ENCODE data around the gene ARHGEF3. TPM values are rescaled to one million over a fixed set of nuclear protein-coding genes. Genes with fewer than 3 reads are reported as not detected.

The ARHGEF3 gene
- total and polyA plus RNA-seq, 2 donors (not counting 3 experiments of a cell fraction or from before 2014, with no cell fraction given), result 6.7 to 16.3 TPM

GRCh38 chr3:56789076-56789475 is 12.7 kb downstream of the ARHGEF3 start:
- H3K4me3 ChIP-seq (replicated peaks in 1 of 3; ENCODE audit: insufficient read depth in 1 of 3, low read depth in 1 of 3, low read length in 3 of 3), result no peak overlapping the region
- no peaks in the 10 kb centered on the region for H3K9me3 ChIP-seq (replicated peaks; ENCODE audit: control insufficient read depth, insufficient read depth, low read length)
- ChIA-PET CTCF (interaction anchor here (1.2 to 3.2 kb wide), 3 partner anchors 11 to 34 kb away, joined by 3 to 61 read pairs (median 3); partner anchors contain the start of gene ARHGEF3), POLR2A (no interaction called here)
- H3K79me2 ChIP-seq (ENCODE audit: control insufficient read depth, insufficient read depth, low read length), result no peaks in the 10 kb centered on the region
- H3K27me3 ChIP-seq (ENCODE audit: control insufficient read depth in 2 of 2, insufficient read depth in 2 of 2, low read length in 2 of 2), result no peaks in the 10 kb centered on the region
- intact Hi-C loops (cut with micrococcal nuclease), result no loop called here
- no peak for FAIRE-seq
- H4K20me1 ChIP-seq (replicated peaks; ENCODE audit: control insufficient read depth, extremely low read depth, insufficient read depth, low read length), result no peaks in the 10 kb centered on the region
- no TSS peak for BruUV-seq (replicated peaks)
- H2AFZ ChIP-seq (ENCODE audit: low read depth, low read length), result no peak overlapping the region
- TF ChIP-seq POLR2A (IDR thresholded peaks at IDR 0.05; ENCODE audit: low read depth, low read length) (no peak), JUN (IDR thresholded peaks at IDR 0.05; ENCODE audit: borderline replicate concordance, insufficient read depth, insufficient read length, low read depth) (no peak)
- H3K27ac ChIP-seq (ENCODE audit: insufficient read depth, low read depth, low read length), result no peak overlapping the region
- no peaks in the 10 kb centered on the region for H3K9me1 ChIP-seq (replicated peaks; ENCODE audit: control insufficient read depth, extremely low read depth, insufficient read depth, low read length)
- no peak overlapping the region for H3K9ac ChIP-seq (replicated peaks; ENCODE audit: extremely low read depth, insufficient read depth, low read length)
- H3K4me1 ChIP-seq (ENCODE audit: control insufficient read depth, extremely low read depth, insufficient read depth, low read length), result peaks cover 5% of the 10 kb centered on the region
- H3K36me3 ChIP-seq (ENCODE audit: control insufficient read depth in 2 of 2, extremely low read depth in 1 of 2, insufficient read depth in 2 of 2, low read length in 2 of 2), result no peaks in the 10 kb centered on the region
- no peak overlapping the region for H3K4me2 ChIP-seq (ENCODE audit: insufficient read depth, low read length)
- DNase-seq (ENCODE audit: low read depth, low spot score), result no peak
- dilution Hi-C loops (cut with MboI; ENCODE audit: extremely low pct_ligation_motif_present, low sequenced_read_pairs), result no loop called here

DNA sequence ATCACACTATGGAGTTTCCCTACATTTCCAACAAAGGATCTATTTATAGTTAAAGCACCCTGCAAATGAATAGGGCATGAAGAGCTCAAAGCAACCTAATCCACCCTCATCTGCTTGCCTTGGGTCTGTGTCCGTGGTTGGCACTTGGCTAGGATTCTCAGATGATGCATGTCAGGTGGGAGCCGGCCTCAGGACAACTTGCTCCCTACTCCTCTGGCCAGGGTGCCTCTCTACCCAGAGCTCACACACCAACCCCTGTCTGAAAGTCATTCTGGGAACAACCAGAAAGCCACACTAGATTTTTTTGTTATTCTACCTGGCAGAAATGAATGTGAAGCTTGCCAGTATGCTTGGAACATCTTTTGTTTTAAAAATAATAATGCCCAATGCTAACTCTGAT is 13.2 kb downstream of the ARHGEF3 start:
- Histone ChIP-seq H3K9me3 (replicated peaks; ENCODE audit: control insufficient read depth, insufficient read depth, low read length) (no peaks in the 10 kb centered on the region), H3K79me2 (ENCODE audit: control insufficient read depth, insufficient read depth, low read length) (no peaks in the 10 kb centered on the region), H3K4me1 (ENCODE audit: control insufficient read depth, extremely low read depth, insufficient read depth, low read length) (peaks cover 11% of the 10 kb centered on the region), H3K4me2 (ENCODE audit: insufficient read depth, low read length) (no peak overlapping the region), H2AFZ (ENCODE audit: low read depth, low read length) (no peak overlapping the region), H3K4me3 (replicated peaks in 1 of 3; ENCODE audit: insufficient read depth in 1 of 3, low read depth in 1 of 3, low read length in 3 of 3) (no peak overlapping the region), H3K9ac (replicated peaks; ENCODE audit: extremely low read depth, insufficient read depth, low read length) (no peak overlapping the region), H3K27ac (ENCODE audit: insufficient read depth, low read depth, low read length) (no peak overlapping the region), H3K27me3 (ENCODE audit: control insufficient read depth in 2 of 2, insufficient read depth in 2 of 2, low read length in 2 of 2) (no peaks in the 10 kb centered on the region), H3K36me3 (ENCODE audit: control insufficient read depth in 2 of 2, extremely low read depth in 1 of 2, insufficient read depth in 2 of 2, low read length in 2 of 2) (no peaks in the 10 kb centered on the region), H3K9me1 (replicated peaks; ENCODE audit: control insufficient read depth, extremely low read depth, insufficient read depth, low read length) (no peaks in the 10 kb centered on the region), H4K20me1 (replicated peaks; ENCODE audit: control insufficient read depth, extremely low read depth, insufficient read depth, low read length) (no peaks in the 10 kb centered on the region)
- BruUV-seq (replicated peaks), result no TSS peak
- TF ChIP-seq POLR2A (IDR thresholded peaks at IDR 0.05; ENCODE audit: low read depth, low read length) (no peak), MYC (IDR thresholded peaks at IDR 0.05; ENCODE audit: low read depth, low read length) (no peak)
- TF ChIP-seq, protein P1, sequence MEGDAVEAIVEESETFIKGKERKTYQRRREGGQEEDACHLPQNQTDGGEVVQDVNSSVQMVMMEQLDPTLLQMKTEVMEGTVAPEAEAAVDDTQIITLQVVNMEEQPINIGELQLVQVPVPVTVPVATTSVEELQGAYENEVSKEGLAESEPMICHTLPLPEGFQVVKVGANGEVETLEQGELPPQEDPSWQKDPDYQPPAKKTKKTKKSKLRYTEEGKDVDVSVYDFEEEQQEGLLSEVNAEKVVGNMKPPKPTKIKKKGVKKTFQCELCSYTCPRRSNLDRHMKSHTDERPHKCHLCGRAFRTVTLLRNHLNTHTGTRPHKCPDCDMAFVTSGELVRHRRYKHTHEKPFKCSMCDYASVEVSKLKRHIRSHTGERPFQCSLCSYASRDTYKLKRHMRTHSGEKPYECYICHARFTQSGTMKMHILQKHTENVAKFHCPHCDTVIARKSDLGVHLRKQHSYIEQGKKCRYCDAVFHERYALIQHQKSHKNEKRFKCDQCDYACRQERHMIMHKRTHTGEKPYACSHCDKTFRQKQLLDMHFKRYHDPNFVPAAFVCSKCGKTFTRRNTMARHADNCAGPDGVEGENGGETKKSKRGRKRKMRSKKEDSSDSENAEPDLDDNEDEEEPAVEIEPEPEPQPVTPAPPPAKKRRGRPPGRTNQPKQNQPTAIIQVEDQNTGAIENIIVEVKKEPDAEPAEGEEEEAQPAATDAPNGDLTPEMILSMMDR (IDR thresholded peaks at IDR 0.05; ENCODE audit: extremely low read depth in 1 of 2, insufficient read depth in 1 of 2, low read depth in 1 of 2, low read length in 2 of 2), result no peak
- ChIA-PET CTCF (interaction anchor here (1.2 to 3.2 kb wide), 3 partner anchors 11 to 34 kb away, joined by 3 to 61 read pairs (median 3); partner anchors contain the start of gene ARHGEF3), POLR2A (no interaction called here)
- dilution Hi-C loops (cut with MboI; ENCODE audit: extremely low pct_ligation_motif_present, low sequenced_read_pairs) (no loop called here), intact Hi-C loops (cut with micrococcal nuclease) (no loop called here)
- DNase-seq (ENCODE audit: low read depth, low spot score), result no peak
- FAIRE-seq, result no peak

All from endothelial cell of umbilical vein (primary cell).